ENCODE measurements around the gene RBL2.
"Not testable (repeated sequence)": the region's sequence is repeated elsewhere in the genome, so short reads cannot be mapped to it uniquely, and the experiment has no call there.

Gene RBL2

DNA sequence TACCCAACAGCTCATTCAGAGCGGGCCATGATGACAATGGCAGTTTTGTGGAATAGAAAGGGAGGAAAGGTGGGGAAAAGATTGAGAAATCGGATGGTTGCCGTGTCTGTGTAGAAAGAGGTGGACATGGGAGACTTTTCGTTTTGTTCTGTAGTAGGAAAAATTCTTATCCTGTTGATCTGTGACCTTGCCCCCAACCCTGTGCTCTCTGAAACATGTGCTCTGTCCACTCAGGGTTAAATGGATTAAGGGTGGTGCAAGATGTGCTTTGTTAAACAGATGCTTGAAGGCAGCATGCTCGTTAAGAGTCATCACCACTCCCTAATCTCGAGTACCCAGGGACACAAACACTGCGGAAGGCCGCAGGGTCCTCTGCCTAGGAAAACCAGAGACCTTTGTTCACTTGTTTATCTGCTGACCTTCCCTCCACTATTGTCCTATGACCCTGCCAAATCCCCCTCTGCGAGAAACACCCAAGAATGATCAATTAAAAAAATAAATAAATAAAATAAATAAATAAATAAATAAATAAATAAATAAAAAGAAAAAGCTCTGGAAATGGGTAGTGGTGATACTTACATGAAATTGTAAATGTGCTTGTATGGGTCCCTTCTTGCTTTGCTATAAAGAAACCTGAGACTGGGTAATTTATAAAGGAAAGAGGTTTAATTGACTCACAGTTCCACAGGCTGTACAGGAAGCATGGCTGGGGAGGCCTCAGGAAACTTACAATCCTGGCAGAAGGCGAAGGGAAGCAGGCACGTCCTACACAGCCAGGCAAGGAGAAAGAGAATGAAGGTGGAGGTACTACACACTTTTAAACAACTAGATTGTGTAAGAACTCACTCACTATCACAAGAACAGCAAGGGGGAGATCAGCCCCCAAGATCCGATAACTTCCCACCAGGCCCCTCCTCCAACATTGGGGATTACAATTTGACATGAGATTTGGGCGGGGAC lies 105.8 kb downstream of the RBL2 start:
- not testable (repeated sequence) for DNase-seq
